Middle frontal gyrus (tissue), 1 donor: ENCODE data around the gene CHCHD1.
"Not testable (repeated sequence)": the region's sequence is repeated elsewhere in the genome, so short reads cannot be mapped to it uniquely, and the experiment has no call there.

Source experiments
- DNase-seq: peaks from one replicate; pipeline ENCODE4 v3.0.0-alpha.2; 2015; ENCODE audit warnings: low spot score; ENCODE audit errors: extremely low spot score

The CHCHD1 gene

DNA sequence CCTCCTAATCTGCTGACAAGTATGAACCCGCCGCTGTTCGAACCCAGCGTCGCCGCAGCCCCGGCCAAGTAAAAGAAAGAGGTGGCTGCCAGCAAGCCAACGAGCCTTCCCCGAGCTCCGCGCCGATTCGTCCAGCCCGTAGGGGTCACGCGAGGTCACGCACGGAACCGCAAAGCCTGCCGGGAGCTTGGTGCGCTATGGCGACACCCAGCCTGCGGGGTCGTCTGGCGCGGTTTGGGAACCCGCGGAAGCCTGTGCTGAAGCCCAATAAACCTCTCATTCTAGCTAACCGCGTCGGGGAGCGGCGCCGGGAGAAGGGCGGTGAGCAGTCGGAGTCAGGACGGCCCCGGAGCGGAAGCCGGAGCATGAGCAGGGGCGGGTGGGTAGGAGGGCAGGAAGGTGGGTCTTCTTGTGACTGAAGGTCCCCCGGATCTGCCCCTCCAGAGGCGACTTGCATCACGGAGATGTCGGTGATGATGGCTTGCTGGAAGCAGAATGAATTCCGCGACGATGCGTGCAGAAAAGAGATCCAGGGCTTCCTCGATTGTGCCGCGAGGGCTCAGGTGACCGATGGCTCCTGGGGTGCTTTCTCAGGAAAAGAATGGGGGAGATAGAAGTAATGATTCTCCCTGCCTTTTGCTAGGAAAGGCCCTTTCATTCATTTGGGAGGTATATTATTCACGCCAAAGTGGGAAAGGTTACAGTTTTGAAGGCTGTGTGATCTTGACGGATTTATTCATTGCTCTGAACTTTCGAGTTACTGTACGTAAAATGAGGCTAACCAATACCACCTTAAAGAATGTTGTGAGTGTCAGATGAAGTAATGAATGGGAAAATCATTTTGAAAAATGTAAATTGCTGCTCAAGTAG lies at the start of gene CHCHD1:
CHCHD1 (plus strand) TSS at position 170 of the 870 bp plus-strand sequence; CDS start at position 198, 28 bp downstream.
- peak; percentile 90 for DNase-seq

DNA sequence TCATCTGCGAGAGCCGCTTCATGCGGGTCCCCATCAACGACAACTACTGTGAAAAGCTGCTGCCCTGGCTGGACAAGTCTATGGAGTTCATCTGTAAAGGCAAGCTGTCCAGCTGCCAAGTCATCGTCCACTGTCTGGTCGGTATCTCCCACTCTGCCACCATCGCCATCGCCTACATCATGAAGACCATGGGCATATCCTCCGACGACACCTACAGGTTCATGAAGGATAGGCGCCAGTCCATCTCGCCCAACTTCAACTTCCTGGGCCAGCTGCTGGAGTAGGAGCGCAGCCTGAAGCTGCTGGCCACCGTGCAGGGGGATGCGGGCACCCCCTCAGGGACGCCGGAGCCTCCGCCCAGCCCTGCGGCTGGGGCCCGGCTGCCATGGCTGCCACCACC lies 49.4 kb upstream of the CHCHD1 start:
- no peak for DNase-seq

GRCh38 chr10:73732931-73733623 lies 48.8 kb upstream of the CHCHD1 start:
- no peak for DNase-seq

DNA sequence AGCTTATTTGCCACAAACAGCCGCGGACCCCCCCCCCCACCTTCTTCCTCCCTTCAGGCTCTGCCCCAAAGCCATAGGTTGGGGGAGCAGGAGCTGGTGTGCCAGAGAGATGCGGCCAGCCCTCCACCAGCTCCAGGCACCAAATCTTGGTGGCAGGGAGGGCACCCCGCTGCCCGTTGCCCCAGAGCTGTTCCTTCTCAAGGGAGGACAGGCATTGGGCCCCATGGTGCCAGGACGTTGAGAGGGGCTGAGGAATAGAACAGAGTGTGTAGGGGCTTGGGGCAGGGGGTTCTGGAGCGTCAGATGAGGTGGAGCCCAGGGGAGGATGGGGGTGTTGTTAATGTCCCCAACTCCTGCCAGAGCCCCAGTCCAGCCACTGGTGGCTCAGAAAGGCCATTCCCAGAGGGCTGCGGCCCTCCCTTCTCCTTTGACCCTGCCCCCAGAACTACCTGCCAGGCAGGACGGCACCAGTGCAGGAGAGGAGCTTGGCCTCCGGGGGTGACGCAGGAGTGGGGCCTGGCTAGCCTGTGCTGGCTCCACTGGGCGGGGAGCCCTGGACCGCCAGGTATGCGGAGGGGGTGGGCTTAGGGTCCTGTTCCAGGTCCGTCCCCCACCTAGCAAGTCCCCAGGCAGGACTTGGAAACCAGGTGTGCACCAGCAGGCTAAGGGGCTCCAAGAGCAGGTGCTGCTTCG lies 47.7 kb upstream of the CHCHD1 start:
- DNase-seq, result no peak

- DNase-seq, result no peak
These were observed 47.0 kb upstream of the CHCHD1 start for GRCh38 chr10:73734796-73735305.

DNA sequence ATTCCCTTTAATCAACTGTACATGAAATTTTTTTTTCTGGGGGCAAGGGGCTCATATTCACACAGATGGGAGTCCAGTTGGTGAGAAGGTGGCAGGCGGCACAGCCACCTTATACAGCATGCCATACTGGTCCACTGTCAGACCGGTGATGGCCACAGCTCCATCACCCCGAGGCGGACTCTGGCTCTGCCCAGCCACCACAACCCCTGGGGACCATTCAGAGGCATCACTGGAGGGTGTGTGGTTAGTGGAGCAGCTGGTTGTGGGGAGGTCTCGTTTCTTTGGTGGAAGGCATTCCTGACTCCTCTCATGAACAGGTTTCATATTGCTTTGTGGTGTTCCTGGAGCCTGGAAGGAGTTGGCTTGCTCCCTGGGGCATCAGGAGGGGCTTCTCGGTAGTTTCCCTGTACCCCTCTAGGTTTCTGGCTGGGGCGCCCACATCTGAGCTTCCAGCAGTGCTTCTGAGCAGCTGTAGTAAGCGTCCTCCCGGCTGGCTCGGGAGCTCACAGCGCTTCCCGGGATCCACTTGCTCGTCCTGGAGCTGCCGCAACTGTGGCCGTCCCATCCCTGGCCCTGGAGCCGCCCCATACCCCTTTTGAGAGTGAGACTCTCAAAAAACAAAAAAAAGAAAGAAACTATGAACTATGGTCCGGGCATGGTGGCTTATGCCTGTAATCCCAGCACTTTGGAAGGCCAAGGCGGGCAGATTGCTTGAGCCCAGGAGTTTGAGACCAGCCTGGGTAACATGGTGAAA lies 41.2 kb upstream of the CHCHD1 start:
- not testable (repeated sequence) for DNase-seq

DNA sequence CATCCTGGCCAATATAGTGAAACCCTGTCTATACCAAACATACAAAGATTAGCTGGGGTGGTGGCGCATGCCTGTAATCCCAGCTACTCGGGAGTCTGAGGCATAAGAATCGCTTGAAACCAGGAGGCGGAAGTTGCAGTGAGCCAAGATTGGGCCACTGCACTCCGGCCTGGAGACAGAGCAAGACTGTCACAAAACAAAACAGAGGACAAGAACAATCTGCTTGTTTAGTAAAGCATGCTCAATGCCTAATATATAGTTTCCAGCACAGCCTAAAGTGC lies 39.5 kb upstream of the CHCHD1 start:
- no peak for DNase-seq

DNA sequence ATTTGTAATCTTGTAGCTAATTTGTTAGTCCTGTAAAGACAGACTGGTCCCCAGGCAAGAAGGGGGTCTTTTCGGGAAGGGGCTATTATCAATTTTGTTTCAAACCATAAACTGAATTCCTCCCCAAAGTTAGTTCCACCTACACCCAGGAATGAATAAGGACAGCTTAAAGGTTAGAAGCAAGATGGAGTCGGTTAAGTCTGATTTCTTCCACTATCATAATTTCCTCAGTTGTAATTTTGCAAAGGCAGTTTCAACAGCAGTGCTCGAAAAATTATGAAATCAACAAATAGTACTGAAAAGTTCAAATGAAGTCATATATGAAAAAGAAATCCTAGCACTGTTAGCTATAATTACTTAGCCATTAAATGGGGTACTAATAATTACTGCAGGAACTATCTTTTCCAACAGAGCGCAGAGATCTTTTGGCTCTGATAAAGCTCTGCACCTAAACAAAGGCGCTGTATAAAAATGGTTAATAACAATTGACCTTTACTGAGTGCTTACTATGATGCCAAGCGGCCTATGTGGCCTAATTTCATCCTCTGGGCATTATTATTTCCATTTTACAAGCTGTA lies 38.4 kb upstream of the CHCHD1 start:
- DNase-seq, result no peak

DNA sequence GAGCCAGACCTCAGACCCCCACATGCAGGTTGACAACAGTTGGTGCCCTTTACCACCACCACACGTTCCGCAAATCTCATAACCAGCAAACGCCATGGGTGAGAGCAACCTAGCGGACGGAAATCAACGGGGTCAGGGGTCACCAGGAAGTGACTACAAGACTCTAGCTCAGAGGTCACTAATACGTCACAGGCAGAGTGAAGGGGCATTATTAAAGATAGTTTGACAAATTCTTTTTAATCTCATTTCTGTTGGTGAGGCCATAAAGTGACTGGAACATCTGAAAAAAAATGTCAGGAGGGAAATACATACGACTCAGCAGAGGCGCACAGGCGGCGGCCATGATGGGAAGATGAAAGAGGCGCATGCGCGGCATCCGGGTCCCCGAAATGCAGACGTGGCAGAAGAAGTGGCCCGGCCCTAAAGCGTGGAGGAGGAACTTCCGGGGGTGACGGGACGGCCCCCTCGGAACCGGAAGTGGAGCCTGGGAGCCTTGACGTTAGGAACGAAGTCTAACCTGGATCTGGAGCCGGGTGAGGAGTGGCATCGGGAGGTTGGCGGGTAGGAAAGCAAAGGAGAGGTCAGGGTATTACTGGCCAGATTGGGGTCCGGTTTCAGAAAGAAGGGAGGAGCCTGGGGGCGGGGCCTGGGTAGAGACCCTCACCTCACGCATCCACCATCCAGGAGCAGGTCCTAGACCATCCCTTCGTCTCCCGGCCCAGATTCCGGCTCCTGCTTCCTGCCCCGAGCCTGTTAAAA lies 37.8 kb upstream of the CHCHD1 start, which contains the start of gene SEC24C:
SEC24C (plus strand) TSS at position 468 of the 759 bp plus-strand sequence. CDS start 2,461 bp downstream, outside the sequence.
- DNase-seq, result peak; percentile 91

DNA sequence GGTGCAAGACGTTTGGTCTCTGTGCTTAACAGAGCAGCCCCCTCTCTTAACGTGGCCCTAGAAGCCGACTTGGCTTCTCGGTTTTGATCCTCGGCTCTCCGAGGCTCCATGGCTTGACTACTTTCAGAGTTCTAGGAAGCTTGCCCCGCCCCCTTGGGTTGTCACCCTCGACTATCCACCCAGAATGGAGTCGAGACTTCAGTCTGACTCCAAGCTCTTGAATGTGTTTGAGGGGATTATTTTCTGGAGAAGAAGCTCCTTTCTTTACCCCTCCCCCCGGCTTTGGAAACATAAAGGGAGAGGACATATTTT lies 37.2 kb upstream of the CHCHD1 start:
- no peak for DNase-seq

GRCh38 chr10:73746721-73747120 lies 35.1 kb upstream of the CHCHD1 start:
- no peak for DNase-seq

DNA sequence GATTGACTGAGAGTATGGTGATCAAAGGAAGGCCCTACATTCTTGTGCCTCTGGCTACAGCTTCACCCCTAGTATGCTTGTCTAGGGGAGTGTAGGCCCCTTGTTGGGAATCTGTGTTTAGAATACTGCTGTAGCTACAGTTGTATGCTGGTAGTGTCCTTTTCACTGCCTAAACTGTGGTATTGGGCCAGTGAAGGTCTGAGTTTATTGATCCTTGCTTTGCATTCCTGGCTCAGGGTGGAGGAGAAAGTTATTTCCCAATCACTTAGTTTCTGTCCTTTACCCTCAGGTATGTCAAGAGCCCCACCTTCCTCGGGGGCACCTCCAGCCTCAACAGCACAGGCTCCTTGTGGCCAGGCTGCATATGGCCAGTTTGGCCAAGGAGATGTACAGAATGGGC lies 31.0 kb upstream of the CHCHD1 start:
- DNase-seq, result no peak

DNA sequence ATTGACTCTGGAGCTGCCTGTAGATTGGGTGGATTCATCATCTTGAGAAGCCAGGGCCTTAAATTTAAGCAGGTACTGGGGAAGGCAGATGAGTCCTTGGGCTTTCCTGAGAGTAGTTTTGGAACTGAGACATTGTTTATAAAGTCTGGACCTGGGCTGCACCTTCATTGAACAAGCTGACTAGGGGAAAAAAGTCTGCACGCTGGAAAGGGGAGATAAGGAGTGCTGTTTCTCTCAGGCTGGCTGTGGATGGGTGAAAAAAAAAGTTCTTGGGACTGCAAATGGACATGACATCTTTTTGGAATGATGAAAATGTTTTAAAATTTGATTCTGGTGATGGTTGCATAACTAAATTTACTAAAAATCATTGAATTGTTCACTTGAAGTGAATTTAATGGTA lies 25.7 kb upstream of the CHCHD1 start:
- DNase-seq, result no peak

GRCh38 chr10:73758704-73759511 lies 22.9 kb upstream of the CHCHD1 start:
- DNase-seq, result no peak

- DNase-seq, result no peak
These were observed 22.2 kb upstream of the CHCHD1 start for GRCh38 chr10:73759512-73760115.

- DNase-seq, result no peak
These were observed 20.1 kb upstream of the CHCHD1 start for GRCh38 chr10:73761781-73762180.

DNA sequence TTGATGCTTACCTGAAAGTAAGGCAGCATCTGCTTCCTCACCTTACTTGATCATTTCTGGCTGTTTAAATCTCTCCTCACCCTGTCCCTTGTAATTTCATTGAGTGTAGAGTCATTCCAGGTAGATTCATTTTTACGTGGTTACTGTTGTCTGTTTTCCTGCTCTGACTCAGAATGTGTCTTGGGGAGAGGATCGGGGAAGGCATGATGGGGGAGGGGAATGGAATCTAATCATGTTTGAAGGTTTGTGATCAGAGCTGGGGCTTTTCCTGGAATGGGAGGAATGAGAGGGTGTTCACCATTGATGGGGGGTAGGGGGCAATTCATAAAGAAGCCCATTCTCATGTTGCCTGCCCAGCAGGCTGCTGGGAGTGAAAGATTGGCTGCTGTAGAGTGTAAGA lies 18.9 kb upstream of the CHCHD1 start:
- DNase-seq, result no peak

- DNase-seq, result no peak
These were observed 18.5 kb upstream of the CHCHD1 start for GRCh38 chr10:73763343-73763742.

DNA sequence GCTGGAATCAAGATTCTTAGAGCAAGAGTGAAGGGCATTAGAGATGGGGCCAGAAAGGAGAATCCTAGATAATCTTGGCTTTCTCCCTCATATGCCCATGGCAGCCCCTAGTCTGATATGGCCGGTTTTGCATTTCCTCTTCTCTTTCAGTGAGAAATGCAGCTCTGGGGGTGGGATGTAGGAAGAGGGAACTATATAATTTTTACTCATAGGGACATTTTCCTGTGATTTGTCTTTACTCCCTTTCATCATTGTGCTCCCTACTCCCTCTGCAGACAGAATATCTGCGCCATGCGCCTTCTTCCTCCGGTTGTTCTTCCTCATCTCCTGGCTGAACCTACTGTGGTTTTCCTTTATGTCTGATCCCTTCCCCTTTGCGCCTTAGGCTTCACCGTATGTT lies 16.8 kb upstream of the CHCHD1 start:
- no peak for DNase-seq
